ENCODE results near the gene CDK17.

CDK17 gene

DNA sequence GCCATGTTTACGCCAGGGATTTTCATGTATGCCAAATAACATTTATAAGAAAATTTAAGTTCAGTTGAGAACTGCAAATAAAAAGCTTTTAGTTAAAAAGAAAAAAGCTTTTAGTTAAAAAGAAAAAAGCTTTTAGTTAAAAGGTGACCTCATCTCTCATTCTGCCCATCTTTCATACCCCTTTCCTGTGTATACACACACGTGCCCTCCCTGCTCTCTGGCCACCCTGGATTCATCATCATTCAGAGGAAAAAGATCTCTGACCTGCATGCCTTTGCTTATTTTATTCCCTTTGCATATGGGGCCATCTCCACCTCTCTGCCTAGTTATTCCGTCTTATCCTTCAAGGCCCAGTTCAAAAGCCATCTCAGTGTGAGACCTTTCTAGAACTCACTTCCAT is 38.1 kb upstream of the CDK17 start:
- TF ChIP-seq CEBPB (IDR thresholded peaks at IDR 0.05) (no peak), ZBTB7A (IDR thresholded peaks at IDR 0.05; ENCODE audit: low read depth) (no peak), EP300 (IDR thresholded peaks at IDR 0.05; ENCODE audit: borderline replicate concordance) (no peak), TCF12 (IDR thresholded peaks at IDR 0.05; ENCODE audit: low read depth) (no peak), YY1 (IDR thresholded peaks at IDR 0.05; ENCODE audit: low read depth) (no peak), TAF1 (IDR thresholded peaks at IDR 0.05; ENCODE audit: low read depth) (no peak), EGR1 (IDR thresholded peaks at IDR 0.05) (no peak), NFIC (IDR thresholded peaks at IDR 0.05) (no peak), CREB1 (IDR thresholded peaks at IDR 0.05; ENCODE audit: low read depth) (no peak), RAD21 (IDR thresholded peaks at IDR 0.05; ENCODE audit: low read depth) (no peak), TEAD4 (IDR thresholded peaks at IDR 0.05) (no peak)
- TF ChIP-seq, protein P1, sequence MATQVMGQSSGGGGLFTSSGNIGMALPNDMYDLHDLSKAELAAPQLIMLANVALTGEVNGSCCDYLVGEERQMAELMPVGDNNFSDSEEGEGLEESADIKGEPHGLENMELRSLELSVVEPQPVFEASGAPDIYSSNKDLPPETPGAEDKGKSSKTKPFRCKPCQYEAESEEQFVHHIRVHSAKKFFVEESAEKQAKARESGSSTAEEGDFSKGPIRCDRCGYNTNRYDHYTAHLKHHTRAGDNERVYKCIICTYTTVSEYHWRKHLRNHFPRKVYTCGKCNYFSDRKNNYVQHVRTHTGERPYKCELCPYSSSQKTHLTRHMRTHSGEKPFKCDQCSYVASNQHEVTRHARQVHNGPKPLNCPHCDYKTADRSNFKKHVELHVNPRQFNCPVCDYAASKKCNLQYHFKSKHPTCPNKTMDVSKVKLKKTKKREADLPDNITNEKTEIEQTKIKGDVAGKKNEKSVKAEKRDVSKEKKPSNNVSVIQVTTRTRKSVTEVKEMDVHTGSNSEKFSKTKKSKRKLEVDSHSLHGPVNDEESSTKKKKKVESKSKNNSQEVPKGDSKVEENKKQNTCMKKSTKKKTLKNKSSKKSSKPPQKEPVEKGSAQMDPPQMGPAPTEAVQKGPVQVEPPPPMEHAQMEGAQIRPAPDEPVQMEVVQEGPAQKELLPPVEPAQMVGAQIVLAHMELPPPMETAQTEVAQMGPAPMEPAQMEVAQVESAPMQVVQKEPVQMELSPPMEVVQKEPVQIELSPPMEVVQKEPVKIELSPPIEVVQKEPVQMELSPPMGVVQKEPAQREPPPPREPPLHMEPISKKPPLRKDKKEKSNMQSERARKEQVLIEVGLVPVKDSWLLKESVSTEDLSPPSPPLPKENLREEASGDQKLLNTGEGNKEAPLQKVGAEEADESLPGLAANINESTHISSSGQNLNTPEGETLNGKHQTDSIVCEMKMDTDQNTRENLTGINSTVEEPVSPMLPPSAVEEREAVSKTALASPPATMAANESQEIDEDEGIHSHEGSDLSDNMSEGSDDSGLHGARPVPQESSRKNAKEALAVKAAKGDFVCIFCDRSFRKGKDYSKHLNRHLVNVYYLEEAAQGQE (IDR thresholded peaks at IDR 0.05; ENCODE audit: low read depth) = no peak
- TF ChIP-seq, protein P2, sequence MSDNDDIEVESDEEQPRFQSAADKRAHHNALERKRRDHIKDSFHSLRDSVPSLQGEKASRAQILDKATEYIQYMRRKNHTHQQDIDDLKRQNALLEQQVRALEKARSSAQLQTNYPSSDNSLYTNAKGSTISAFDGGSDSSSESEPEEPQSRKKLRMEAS (IDR thresholded peaks at IDR 0.05) = no peak

GRCh38 chr12:96437171-96437445 is 36.9 kb upstream of the CDK17 start:
- TF ChIP-seq NFIC (IDR thresholded peaks at IDR 0.05) = no peak
- TF ChIP-seq TCF12 (IDR thresholded peaks at IDR 0.05; ENCODE audit: low read depth) = no peak
- no peak for TF ChIP-seq CREB1 (IDR thresholded peaks at IDR 0.05; ENCODE audit: low read depth)
- TF ChIP-seq, protein P3, sequence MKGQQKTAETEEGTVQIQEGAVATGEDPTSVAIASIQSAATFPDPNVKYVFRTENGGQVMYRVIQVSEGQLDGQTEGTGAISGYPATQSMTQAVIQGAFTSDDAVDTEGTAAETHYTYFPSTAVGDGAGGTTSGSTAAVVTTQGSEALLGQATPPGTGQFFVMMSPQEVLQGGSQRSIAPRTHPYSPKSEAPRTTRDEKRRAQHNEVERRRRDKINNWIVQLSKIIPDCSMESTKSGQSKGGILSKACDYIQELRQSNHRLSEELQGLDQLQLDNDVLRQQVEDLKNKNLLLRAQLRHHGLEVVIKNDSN (IDR thresholded peaks at IDR 0.05) = no peak
- no peak for TF ChIP-seq EGR1 (IDR thresholded peaks at IDR 0.05)
- TF ChIP-seq RAD21 (IDR thresholded peaks at IDR 0.05; ENCODE audit: low read depth) = no peak
- no peak for TF ChIP-seq EP300 (IDR thresholded peaks at IDR 0.05; ENCODE audit: borderline replicate concordance)
- TF ChIP-seq ZBTB7A (IDR thresholded peaks at IDR 0.05; ENCODE audit: low read depth) = no peak
- TF ChIP-seq CEBPB (IDR thresholded peaks at IDR 0.05) = no peak
- no peak for TF ChIP-seq YY1 (IDR thresholded peaks at IDR 0.05; ENCODE audit: low read depth)
- TF ChIP-seq FOXM1 (IDR thresholded peaks at IDR 0.05; ENCODE audit: borderline replicate concordance, low read depth) = no peak
- TF ChIP-seq, protein P1 (IDR thresholded peaks at IDR 0.05; ENCODE audit: low read depth) = no peak
- TF ChIP-seq TAF1 (IDR thresholded peaks at IDR 0.05; ENCODE audit: low read depth) = no peak
- TF ChIP-seq, protein P2 (IDR thresholded peaks at IDR 0.05) = no peak
- TF ChIP-seq TEAD4 (IDR thresholded peaks at IDR 0.05) = no peak

GRCh38 chr12:96436366-96437170 is 36.3 kb upstream of the CDK17 start:
- TF ChIP-seq NFIC (IDR thresholded peaks at IDR 0.05) = no peak
- TF ChIP-seq RAD21 (IDR thresholded peaks at IDR 0.05; ENCODE audit: low read depth) = no peak
- no peak for TF ChIP-seq YY1 (IDR thresholded peaks at IDR 0.05; ENCODE audit: low read depth)
- TF ChIP-seq TAF1 (IDR thresholded peaks at IDR 0.05; ENCODE audit: low read depth) = no peak
- TF ChIP-seq, protein P3 (IDR thresholded peaks at IDR 0.05) = no peak
- TF ChIP-seq FOXM1 (IDR thresholded peaks at IDR 0.05; ENCODE audit: borderline replicate concordance, low read depth) = no peak
- no peak for TF ChIP-seq ZBTB7A (IDR thresholded peaks at IDR 0.05; ENCODE audit: low read depth)
- no peak for TF ChIP-seq CREB1 (IDR thresholded peaks at IDR 0.05; ENCODE audit: low read depth)

DNA sequence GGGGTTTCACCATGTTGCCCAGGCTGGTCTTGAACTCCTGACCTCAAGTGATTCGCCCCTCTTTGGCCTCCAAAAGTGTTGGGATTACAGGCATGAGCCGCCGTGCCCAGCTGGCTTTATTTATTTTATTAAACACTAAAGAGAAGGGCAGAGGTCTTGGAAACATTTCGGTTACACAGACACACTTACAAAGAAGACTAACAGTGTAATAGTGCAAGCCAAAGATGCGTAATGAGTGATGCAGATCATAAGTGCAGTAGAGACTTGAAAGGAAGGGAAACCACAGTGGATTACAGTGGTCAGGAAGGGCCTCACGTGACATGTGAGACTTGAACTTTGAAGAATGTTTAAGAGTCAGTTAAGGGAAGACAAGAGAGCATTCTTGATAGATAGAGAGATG is 33.9 kb upstream of the CDK17 start:
- TF ChIP-seq EGR1 (IDR thresholded peaks at IDR 0.05) = no peak
- TF ChIP-seq NFIC (IDR thresholded peaks at IDR 0.05) = no peak
- TF ChIP-seq EP300 (IDR thresholded peaks at IDR 0.05; ENCODE audit: borderline replicate concordance) = no peak
- TF ChIP-seq TAF1 (IDR thresholded peaks at IDR 0.05; ENCODE audit: low read depth) = no peak
- no peak for TF ChIP-seq CREB1 (IDR thresholded peaks at IDR 0.05; ENCODE audit: low read depth)
- no peak for TF ChIP-seq FOXM1 (IDR thresholded peaks at IDR 0.05; ENCODE audit: borderline replicate concordance, low read depth)
- TF ChIP-seq YY1 (IDR thresholded peaks at IDR 0.05; ENCODE audit: low read depth) = no peak
- TF ChIP-seq RAD21 (IDR thresholded peaks at IDR 0.05; ENCODE audit: low read depth) = no peak
- TF ChIP-seq ZBTB7A (IDR thresholded peaks at IDR 0.05; ENCODE audit: low read depth) = no peak
- TF ChIP-seq, protein P2 (IDR thresholded peaks at IDR 0.05) = no peak
- no peak for TF ChIP-seq TCF12 (IDR thresholded peaks at IDR 0.05; ENCODE audit: low read depth)
- TF ChIP-seq, protein P1 (IDR thresholded peaks at IDR 0.05; ENCODE audit: low read depth) = no peak
- no peak for TF ChIP-seq TEAD4 (IDR thresholded peaks at IDR 0.05)
- no peak for TF ChIP-seq CEBPB (IDR thresholded peaks at IDR 0.05)
- TF ChIP-seq, protein P3 (IDR thresholded peaks at IDR 0.05) = no peak
